Activated CD4-positive, alpha-beta T cell treated with anti-CD3 and anti-CD28 coated beads, Interleukin-2, Interleukin-6, amounts not matched to agents 100 ng/mL and 50 ng/mL, durations not matched to agents 16 hours and 8 hours (primary cell): Measurements from ENCODE around the gene HLA-E.
"Not testable (repeated sequence)": the region's sequence is repeated elsewhere in the genome, so short reads cannot be mapped to it uniquely, and the experiment has no call there.

Experiments
- DNase-seq: peaks from one replicate; pipeline ENCODE4 v3.0.0-alpha.2; 2020

Gene HLA-E

GRCh38 chr6:30489081-30490025, at the start of gene HLA-E:
Gene HLA-E (plus strand): TSS chr6:30489509. CDS start chr6:30489532, 23 bp downstream.
- peak; percentile 98 for DNase-seq

GRCh38 chr6:30441171-30441570, 48.1 kb upstream of the HLA-E start:
- DNase-seq = no peak

- DNase-seq = no peak
Measured at GRCh38 chr6:30443657-30444450, 45.5 kb upstream of the HLA-E start.

- DNase-seq = no peak
Measured at GRCh38 chr6:30444451-30444742, 44.9 kb upstream of the HLA-E start.

GRCh38 chr6:30446259-30446658, 43.0 kb upstream of the HLA-E start:
- no peak for DNase-seq

- DNase-seq = no peak
Measured at GRCh38 chr6:30447237-30447636, 42.1 kb upstream of the HLA-E start.

- DNase-seq = no peak
Measured at GRCh38 chr6:30450548-30450908, 38.8 kb upstream of the HLA-E start.

GRCh38 chr6:30450909-30451841, 38.1 kb upstream of the HLA-E start:
- peak; percentile 78 for DNase-seq

GRCh38 chr6:30452736-30453507, 36.4 kb upstream of the HLA-E start:
- no peak for DNase-seq

- peak; percentile 91 for DNase-seq
Measured at GRCh38 chr6:30453508-30454116, 35.7 kb upstream of the HLA-E start.

GRCh38 chr6:30459145-30459544, 30.2 kb upstream of the HLA-E start:
- DNase-seq = no peak

GRCh38 chr6:30461055-30461454, 28.3 kb upstream of the HLA-E start:
- DNase-seq = no peak

- no peak for DNase-seq
Measured at GRCh38 chr6:30462482-30462881, 26.8 kb upstream of the HLA-E start.

- DNase-seq = no peak
Measured at GRCh38 chr6:30463242-30463641, 26.1 kb upstream of the HLA-E start.

GRCh38 chr6:30463651-30464618, 25.4 kb upstream of the HLA-E start:
- peak; percentile 85 for DNase-seq

- no peak for DNase-seq
Measured at GRCh38 chr6:30465595-30466306, 23.6 kb upstream of the HLA-E start.

- DNase-seq = no peak
Measured at GRCh38 chr6:30470968-30471367, 18.3 kb upstream of the HLA-E start.

GRCh38 chr6:30475116-30475515, 14.2 kb upstream of the HLA-E start:
- DNase-seq = not testable (repeated sequence)

GRCh38 chr6:30480536-30481156, 8.7 kb upstream of the HLA-E start:
- DNase-seq = peak; percentile 73
